Prostate gland (tissue), 2 donors: ENCODE measurements around the gene FNBP1. TPM values are rescaled to one million over a fixed set of nuclear protein-coding genes. Genes with fewer than 3 reads are reported as not detected.
A peak's percentile ranks its signal among the peaks of the same experiment; 100 is the strongest.

Experiments
- DNase-seq: peaks from one replicate; pipeline ENCODE4 v3.0.0-alpha.2; 2019; ENCODE audit warnings: low spot score
- H3K27ac ChIP-seq, 2 donors: fragments of 200-600 bp; sonication (generic); 2 replicates each; pipeline ENCODE4 v1.5.1; 2017 to 2019
- H3K27me3 ChIP-seq: fragments of 200-600 bp; sonication (generic); replicated peaks from 2 replicates; pipeline ENCODE4 v1.5.1; 2019; ENCODE audit not compliant: insufficient read depth
- H3K36me3 ChIP-seq, 2 donors: fragments of 200-600 bp; sonication (generic); 1 replicate in 1 of 2; 2 replicates in 1 of 2; pipeline versions ENCODE4 v1.5.1 to v1.8.1; 2017 to 2019
- H3K4me1 ChIP-seq: fragments of 200-600 bp; sonication (generic); replicated peaks from 2 replicates; pipeline ENCODE4 v1.5.1; 2019
- H3K4me3 ChIP-seq, 2 donors: fragments of 200-600 bp; sonication (generic); 2 replicates each; pipeline ENCODE4 v1.5.1; 2017 to 2019
- H3K9me3 ChIP-seq: fragments of 200-600 bp; sonication (generic); 2 replicates; pipeline ENCODE4 v1.5.1; 2017
- CTCF ChIP-seq, 4 experiments: fragments of 200-600 bp in 2 of 4; fragments of 450-650 bp in 2 of 4; sonication (generic) in 2 of 4; IDR thresholded peaks; 1 replicate in 3 of 4; 2 replicates in 1 of 4; pipeline ENCODE4 v1.5.1; 2016 to 2019; ENCODE audit warnings: antibody characterized with exemption in 4 of 4, mild to moderate bottlenecking in 2 of 4, moderate library complexity in 2 of 4
- POLR2A ChIP-seq: fragments of 450-650 bp; IDR thresholded peaks from one replicate; pipeline ENCODE4 v1.6.1; 2016; ENCODE audit warnings: antibody characterized with exemption, mild to moderate bottlenecking
- POLR2AphosphoS5 ChIP-seq: sonication (generic); formaldehyde crosslinking; IDR thresholded peaks from one replicate; pipeline ENCODE4 v1.6.1; 2017; ENCODE audit warnings: antibody characterized with exemption
- WGBS: methylation state at CpG from one replicate; pipeline ENCODE4 v1.1.5; 2018; 5-methylcytosine and 5-hydroxymethylcytosine counted together
- intact Hi-C: fragments of 100-400 bp; cut with DNase I; formaldehyde crosslinking; loops from one replicate; pipeline ENCODE4 v1.14.2; 2022
- total RNA-seq, 2 donors: library from RNA; depleted of rRNA; stranded (reverse); fragments of >200 nt; gene quantifications; one replicate each; pipeline ENCODE4 v1.1.0, GENCODE V29; 2016

Gene FNBP1
- total RNA-seq, 2 donors from 2014 or later: 34.6 to 93.7 TPM

GRCh38 chr9:129881547-129882324 is 161.3 kb downstream of the FNBP1 start:
- Histone ChIP-seq H3K9me3 (no peaks in the 10 kb centered on the region), H3K27ac (peak overlapping the region; percentile 3 to 28), H3K4me1 (peaks cover 19% of the 10 kb centered on the region), H3K27me3 (no peaks in the 10 kb centered on the region), H3K36me3 (peaks cover 0 to 24% of the 10 kb centered on the region in 2 donors), H3K4me3 (no peak overlapping the region)
- DNase-seq: no peak
- TF ChIP-seq POLR2A (no peak), POLR2AphosphoS5 (no peak), CTCF (IDR thresholded peaks at IDR 0.05) (no peak)
- 77% methylated on average over 19 of the region's 19 CpGs for WGBS
- intact Hi-C loops: loop anchor here (5.0 kb wide), 1 partner anchor 44 kb away; the partner anchor contains the start of genes C9orf78 and USP20

- WGBS: 67% methylated on average over 23 of the region's 28 CpGs
- Histone ChIP-seq H3K27ac (peak overlapping the region; percentile 3 to 28), H3K27me3 (no peaks in the 10 kb centered on the region), H3K36me3 (peaks cover 0 to 26% of the 10 kb centered on the region in 2 donors), H3K4me1 (peaks cover 19% of the 10 kb centered on the region), H3K4me3 (no peak overlapping the region), H3K9me3 (no peaks in the 10 kb centered on the region)
- no peak for TF ChIP-seq POLR2A
- TF ChIP-seq POLR2AphosphoS5: no peak
- no peak for TF ChIP-seq CTCF (IDR thresholded peaks at IDR 0.05)
- intact Hi-C loops: loop anchor here (5.0 kb wide), 1 partner anchor 44 kb away; the partner anchor contains the start of genes C9orf78 and USP20
- no peak for DNase-seq
Observed at GRCh38 chr9:129880654-129881546, 162.1 kb downstream of the FNBP1 start.

- intact Hi-C loops: loop anchor here (5.0 kb wide), 1 partner anchor 43 kb away; the partner anchor contains the start of genes C9orf78 and USP20
- H3K27me3 ChIP-seq: no peaks in the 10 kb centered on the region
- peaks cover 14% of the 10 kb centered on the region for H3K4me1 ChIP-seq
- WGBS: 93% methylated on average over 31 of the region's 31 CpGs
- no peak overlapping the region for H3K4me3 ChIP-seq
- DNase-seq: no peak
- no peak overlapping the region for H3K27ac ChIP-seq
- H3K9me3 ChIP-seq: no peaks in the 10 kb centered on the region
- H3K36me3 ChIP-seq: peaks cover 6 to 34% of the 10 kb centered on the region in 2 donors
- TF ChIP-seq CTCF (IDR thresholded peaks at IDR 0.05) (no peak), POLR2AphosphoS5 (no peak), POLR2A (no peak)
Observed at GRCh38 chr9:129879991-129880653, 162.9 kb downstream of the FNBP1 start.

GRCh38 chr9:129879103-129879699 is 163.8 kb downstream of the FNBP1 start:
- no peak for DNase-seq
- peaks cover 6% of the 10 kb centered on the region for H3K4me1 ChIP-seq
- no peak overlapping the region for H3K27ac ChIP-seq
- no peak overlapping the region for H3K4me3 ChIP-seq
- peaks cover 14 to 41% of the 10 kb centered on the region in 2 donors for H3K36me3 ChIP-seq
- intact Hi-C loops: no loop called here
- WGBS: 89% methylated on average over 16 of the region's 17 CpGs
- TF ChIP-seq POLR2AphosphoS5: no peak
- TF ChIP-seq POLR2A: no peak
- no peak for TF ChIP-seq CTCF (IDR thresholded peaks at IDR 0.05)
- no peaks in the 10 kb centered on the region for H3K9me3 ChIP-seq
- H3K27me3 ChIP-seq: no peaks in the 10 kb centered on the region
